GM12878 (cell line): Measurements from ENCODE around the gene TTC31. TPM values are rescaled to one million over a fixed set of nuclear protein-coding genes. Genes with fewer than 3 reads are reported as not detected.
A peak's percentile ranks its signal among the peaks of the same experiment; 100 is the strongest.

ENCODE experiments used
- BMI1 ChIP-seq: fragments of 450-650 bp; IDR thresholded peaks from 2 replicates; pipeline ENCODE4 v1.6.1; 2016; ENCODE audit warnings: mild to moderate bottlenecking, moderate library complexity, borderline replicate concordance
- CBX3 ChIP-seq: fragments of 200-600 bp; sonication (generic); IDR thresholded peaks from 2 replicates; pipeline ENCODE4 v1.6.1; 2016; ENCODE audit warnings: low read depth, borderline replicate concordance
- EED ChIP-seq: sonication (generic); IDR thresholded peaks from 2 replicates; pipeline ENCODE4 v1.6.1; 2016; ENCODE audit warnings: antibody characterized with exemption, low read depth
- EP300 ChIP-seq, 2 experiments: fragments of 150-350 bp in 1 of 2; IDR thresholded peaks; 2 replicates each; pipeline ENCODE4 v1.6.1; 2011 to 2012; ENCODE audit warnings: low read depth in 2 of 2, low read length in 2 of 2, borderline replicate concordance in 1 of 2, improper control_type of control experiment in 1 of 2, inconsistent platforms in 1 of 2; ENCODE audit not compliant: control insufficient read depth in 1 of 2
- ETV6 ChIP-seq, 2 experiments: fragments of 450-650 bp in 1 of 2; IDR thresholded peaks in 1 of 2; conservative IDR thresholded peaks in 1 of 2; 2 replicates each; pipeline ENCODE4 v1.6.1; 2014; ENCODE audit warnings: antibody characterized with exemption in 1 of 2, borderline replicate concordance in 1 of 2, low read depth in 1 of 2, mild to moderate bottlenecking in 1 of 2, moderate library complexity in 1 of 2
- FOXK2 ChIP-seq: fragments of 450-650 bp; IDR thresholded peaks from 2 replicates; pipeline ENCODE4 v1.6.1; 2017; ENCODE audit warnings: mild to moderate bottlenecking, moderate library complexity
- GABPA ChIP-seq: IDR thresholded peaks from 2 replicates; pipeline ENCODE4 v1.6.1; 2014; ENCODE audit warnings: antibody characterized with exemption, low read depth, mild to moderate bottlenecking, inconsistent platforms
- IKZF1 ChIP-seq: fragments of 450-650 bp; conservative IDR thresholded peaks from 2 replicates; pipeline ENCODE4 v1.6.1; 2017; ENCODE audit warnings: antibody characterized with exemption, mild to moderate bottlenecking
- IRF4 ChIP-seq: IDR thresholded peaks from 2 replicates; pipeline ENCODE4 v1.6.1; 2011; ENCODE audit warnings: low read depth, low read length
- JUND ChIP-seq: IDR thresholded peaks from 2 replicates; pipeline ENCODE4 v1.6.1; 2012; ENCODE audit warnings: low read depth, mild to moderate bottlenecking, low read length, improper control_type of control experiment, moderate library complexity
- MTA2 ChIP-seq: fragments of 450-650 bp; IDR thresholded peaks from 2 replicates; pipeline ENCODE4 v1.6.1; 2016; ENCODE audit warnings: low read depth, mild to moderate bottlenecking, moderate library complexity
- RBBP5 ChIP-seq: fragments of 200-600 bp; sonication (generic); conservative IDR thresholded peaks from 2 replicates; pipeline ENCODE4 v1.6.1; 2016
- STAT3 ChIP-seq: IDR thresholded peaks from 2 replicates; pipeline ENCODE4 v1.6.1; 2011; ENCODE audit warnings: low read depth, low read length, improper control_type of control experiment
- SUPT20H ChIP-seq: IDR thresholded peaks from 2 replicates; pipeline ENCODE4 v1.6.1; 2011; ENCODE audit warnings: low read depth, mild to moderate bottlenecking, low read length, moderate library complexity, borderline replicate concordance; ENCODE audit not compliant: control insufficient read depth
- ZZZ3 ChIP-seq: IDR thresholded peaks from 2 replicates; pipeline ENCODE4 v1.6.1; 2011; ENCODE audit warnings: low read depth; ENCODE audit not compliant: control insufficient read depth, insufficient read length
- polyA plus RNA-seq, 11 experiments: library from polyadenylated mRNA; depleted of rRNA in 4 of 11; unstranded in 6 of 11; stranded (reverse) in 5 of 11; fragments of >200 nt; fragmentation: Nextera tagmentation in 4 of 11; fragmentation: Illumina TruSeq in 1 of 11; extraction: Ambion mirVana in 4 of 11; extraction: Trizol in 1 of 11; gene quantifications; 1 replicate in 1 of 11; 2 replicates in 10 of 11; pipeline versions ENCODE4 v1.2.1 to v1.2.3, GENCODE V29; 2011 to 2016; ENCODE audit warnings: inconsistent platforms in 2 of 11, missing spikeins in 2 of 11, low read depth in 1 of 11
- total RNA-seq, 4 experiments: library from RNA; depleted of rRNA in 3 of 4; stranded (reverse); fragments of >200 nt in 3 of 4; fragmentation: Illumina TruSeq in 1 of 4; extraction: Trizol in 1 of 4; gene quantifications; 2 replicates each; pipeline versions ENCODE4 v1.2.1 to v1.2.3, GENCODE V29; 2013 to 2021
- TF ChIP-seq, protein P1 (sequence below): IDR thresholded peaks from 2 replicates; pipeline ENCODE4 v1.6.1; 2011; ENCODE audit warnings: borderline replicate concordance, low read depth, mild to moderate bottlenecking, moderate library complexity, mixed read lengths, low read length; ENCODE audit not compliant: insufficient read depth; ENCODE audit errors: extremely low read length
- TF ChIP-seq, protein P2 (sequence below): IDR thresholded peaks from 2 replicates; pipeline ENCODE4 v1.6.1; 2011; ENCODE audit warnings: borderline replicate concordance, low read depth, mild to moderate bottlenecking, moderate library complexity, low read length; ENCODE audit not compliant: insufficient read depth, poor library complexity, severe bottlenecking
- TF ChIP-seq, protein P3 (sequence below): IDR thresholded peaks from 2 replicates; pipeline ENCODE4 v1.6.1; 2011; ENCODE audit warnings: low read depth, mild to moderate bottlenecking, low read length, moderate library complexity, borderline replicate concordance; ENCODE audit errors: extremely low read depth
- TF ChIP-seq, protein P4 (sequence below): fragments of 450-650 bp; IDR thresholded peaks from 2 replicates; pipeline ENCODE4 v1.6.1; 2017; ENCODE audit warnings: mild to moderate bottlenecking, moderate library complexity

The TTC31 gene
- total and polyA plus RNA-seq, 10 of the 15 experiments (the other 5 are each of a cell fraction or from before 2014, with no cell fraction given): 6.5 to 34.9 (median 25.9) TPM

DNA sequence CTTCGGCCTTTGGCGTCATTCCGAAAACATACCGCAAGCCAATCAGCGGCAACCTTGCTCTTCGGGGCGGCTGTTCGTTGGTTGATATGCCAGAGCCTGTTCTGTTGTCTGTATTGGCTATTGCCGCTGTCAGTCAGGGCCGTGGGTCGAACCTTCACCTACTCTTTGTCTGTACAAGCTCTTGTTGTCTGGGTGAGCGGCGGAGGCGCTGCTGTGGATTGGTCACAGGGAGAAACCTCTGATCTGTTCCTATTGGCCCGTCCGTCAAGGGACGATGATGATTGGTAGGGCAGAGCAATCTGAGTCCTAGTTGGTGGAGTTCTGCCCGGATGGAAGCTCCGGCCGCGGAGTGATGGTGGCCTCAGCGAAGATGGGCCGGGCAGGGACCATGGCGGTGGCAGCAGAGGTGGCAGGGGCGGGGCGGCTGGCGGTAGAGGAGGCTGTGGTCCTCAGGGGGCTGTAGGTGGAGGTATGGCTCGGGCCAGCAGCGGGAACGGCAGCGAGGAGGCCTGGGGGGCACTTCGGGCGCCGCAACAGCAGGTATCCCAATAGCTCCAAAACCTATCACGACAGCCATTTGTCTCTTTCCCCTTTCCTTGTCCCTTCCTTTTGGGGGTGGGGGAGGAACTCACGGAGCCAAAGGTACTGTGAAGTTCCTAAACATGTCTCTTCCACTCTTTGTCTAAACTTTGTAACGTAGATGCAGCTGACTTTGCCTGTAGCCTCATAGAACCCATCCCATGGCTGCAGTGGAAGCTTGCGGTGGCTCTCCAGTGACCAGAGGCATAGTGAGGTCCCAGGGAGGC is 24.5 kb upstream of the TTC31 start, which contains the start of gene WBP1 (continued):
- TF ChIP-seq SUPT20H (no peak), FOXK2 (peak; percentile 75), BMI1 (no peak; the same call in 1 of the 2 replicates), STAT3 (no peak), IRF4 (no peak), ZZZ3 (no peak), RBBP5 (no peak), EED (no peak), CBX3 (no peak), ETV6 (conservative IDR thresholded peaks at IDR 0.05 in 1 of 2, IDR thresholded peaks at IDR 0.05 in 1 of 2; ENCODE audit: borderline replicate concordance in 1 of 2, low read depth in 1 of 2) (no peak), JUND (no peak), EP300 (IDR thresholded peaks at IDR 0.05; ENCODE audit: borderline replicate concordance in 1 of 2, control insufficient read depth in 1 of 2, low read depth in 2 of 2, low read length in 2 of 2) (no peak), GABPA (peak; percentile 38; the same call in 1 of the 2 replicates), IKZF1 (peak; percentile 77), MTA2 (no peak)
- TF ChIP-seq, protein P1, sequence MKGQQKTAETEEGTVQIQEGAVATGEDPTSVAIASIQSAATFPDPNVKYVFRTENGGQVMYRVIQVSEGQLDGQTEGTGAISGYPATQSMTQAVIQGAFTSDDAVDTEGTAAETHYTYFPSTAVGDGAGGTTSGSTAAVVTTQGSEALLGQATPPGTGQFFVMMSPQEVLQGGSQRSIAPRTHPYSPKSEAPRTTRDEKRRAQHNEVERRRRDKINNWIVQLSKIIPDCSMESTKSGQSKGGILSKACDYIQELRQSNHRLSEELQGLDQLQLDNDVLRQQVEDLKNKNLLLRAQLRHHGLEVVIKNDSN: no peak
- TF ChIP-seq, protein P2, sequence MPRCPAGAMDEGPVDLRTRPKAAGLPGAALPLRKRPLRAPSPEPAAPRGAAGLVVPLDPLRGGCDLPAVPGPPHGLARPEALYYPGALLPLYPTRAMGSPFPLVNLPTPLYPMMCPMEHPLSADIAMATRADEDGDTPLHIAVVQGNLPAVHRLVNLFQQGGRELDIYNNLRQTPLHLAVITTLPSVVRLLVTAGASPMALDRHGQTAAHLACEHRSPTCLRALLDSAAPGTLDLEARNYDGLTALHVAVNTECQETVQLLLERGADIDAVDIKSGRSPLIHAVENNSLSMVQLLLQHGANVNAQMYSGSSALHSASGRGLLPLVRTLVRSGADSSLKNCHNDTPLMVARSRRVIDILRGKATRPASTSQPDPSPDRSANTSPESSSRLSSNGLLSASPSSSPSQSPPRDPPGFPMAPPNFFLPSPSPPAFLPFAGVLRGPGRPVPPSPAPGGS: peak; percentile 11
- TF ChIP-seq, protein P3, sequence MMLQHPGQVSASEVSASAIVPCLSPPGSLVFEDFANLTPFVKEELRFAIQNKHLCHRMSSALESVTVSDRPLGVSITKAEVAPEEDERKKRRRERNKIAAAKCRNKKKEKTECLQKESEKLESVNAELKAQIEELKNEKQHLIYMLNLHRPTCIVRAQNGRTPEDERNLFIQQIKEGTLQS: no peak
- TF ChIP-seq, protein P4, sequence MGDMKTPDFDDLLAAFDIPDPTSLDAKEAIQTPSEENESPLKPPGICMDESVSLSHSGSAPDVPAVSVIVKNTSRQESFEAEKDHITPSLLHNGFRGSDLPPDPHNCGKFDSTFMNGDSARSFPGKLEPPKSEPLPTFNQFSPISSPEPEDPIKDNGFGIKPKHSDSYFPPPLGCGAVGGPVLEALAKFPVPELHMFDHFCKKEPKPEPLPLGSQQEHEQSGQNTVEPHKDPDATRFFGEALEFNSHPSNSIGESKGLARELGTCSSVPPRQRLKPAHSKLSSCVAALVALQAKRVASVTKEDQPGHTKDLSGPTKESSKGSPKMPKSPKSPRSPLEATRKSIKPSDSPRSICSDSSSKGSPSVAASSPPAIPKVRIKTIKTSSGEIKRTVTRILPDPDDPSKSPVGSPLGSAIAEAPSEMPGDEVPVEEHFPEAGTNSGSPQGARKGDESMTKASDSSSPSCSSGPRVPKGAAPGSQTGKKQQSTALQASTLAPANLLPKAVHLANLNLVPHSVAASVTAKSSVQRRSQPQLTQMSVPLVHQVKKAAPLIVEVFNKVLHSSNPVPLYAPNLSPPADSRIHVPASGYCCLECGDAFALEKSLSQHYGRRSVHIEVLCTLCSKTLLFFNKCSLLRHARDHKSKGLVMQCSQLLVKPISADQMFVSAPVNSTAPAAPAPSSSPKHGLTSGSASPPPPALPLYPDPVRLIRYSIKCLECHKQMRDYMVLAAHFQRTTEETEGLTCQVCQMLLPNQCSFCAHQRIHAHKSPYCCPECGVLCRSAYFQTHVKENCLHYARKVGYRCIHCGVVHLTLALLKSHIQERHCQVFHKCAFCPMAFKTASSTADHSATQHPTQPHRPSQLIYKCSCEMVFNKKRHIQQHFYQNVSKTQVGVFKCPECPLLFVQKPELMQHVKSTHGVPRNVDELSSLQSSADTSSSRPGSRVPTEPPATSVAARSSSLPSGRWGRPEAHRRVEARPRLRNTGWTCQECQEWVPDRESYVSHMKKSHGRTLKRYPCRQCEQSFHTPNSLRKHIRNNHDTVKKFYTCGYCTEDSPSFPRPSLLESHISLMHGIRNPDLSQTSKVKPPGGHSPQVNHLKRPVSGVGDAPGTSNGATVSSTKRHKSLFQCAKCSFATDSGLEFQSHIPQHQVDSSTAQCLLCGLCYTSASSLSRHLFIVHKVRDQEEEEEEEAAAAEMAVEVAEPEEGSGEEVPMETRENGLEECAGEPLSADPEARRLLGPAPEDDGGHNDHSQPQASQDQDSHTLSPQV: no peak
